Esophagus squamous epithelium (tissue), 4 donors: Measurements from ENCODE around the gene TMEM178B.

Experiments
- CTCF ChIP-seq, 6 experiments: fragments of 450-650 bp in 4 of 6; fragments of 200-600 bp in 2 of 6; sonication (generic) in 2 of 6; IDR thresholded peaks; one replicate each; pipeline ENCODE4 v1.5.1; 2016 to 2019; ENCODE audit warnings: antibody characterized with exemption in 6 of 6, mild to moderate bottlenecking in 4 of 6, moderate library complexity in 4 of 6
- POLR2A ChIP-seq, 4 donors: fragments of 450-650 bp; IDR thresholded peaks; one replicate each; pipeline ENCODE4 v1.6.1; 2017; ENCODE audit warnings: antibody characterized with exemption in 4 of 4, mild to moderate bottlenecking in 4 of 4, moderate library complexity in 3 of 4

- TF ChIP-seq CTCF (IDR thresholded peaks at IDR 0.05), result no peak
- no peak for TF ChIP-seq POLR2A (IDR thresholded peaks at IDR 0.05)
Observed at GRCh38 chr7:141239661-141240060, 165.8 kb downstream of the TMEM178B start.
